SU-DHL-6 (cell line): ENCODE results near the gene TRMT112.

ENCODE experiments used
- CTCF ChIP-seq: fragments of 200-600 bp; sonication (generic); IDR thresholded peaks from one replicate; pipeline ENCODE4 v1.5.1; 2017; ENCODE audit warnings: antibody characterized with exemption, mild to moderate bottlenecking, low read length, moderate library complexity; ENCODE audit not compliant: insufficient read depth, poor library complexity, severe bottlenecking
- EZH2phosphoT487 ChIP-seq: fragments of 200-600 bp; sonication (generic), shearing (Covaris generic); conservative IDR thresholded peaks from 2 replicates; pipeline ENCODE4 v1.6.1; 2018; ENCODE audit warnings: mild to moderate bottlenecking, antibody characterized with exemption, low read length, moderate library complexity, mixed read lengths

- no peak for TF ChIP-seq CTCF
- no peak for TF ChIP-seq EZH2phosphoT487
Observed at GRCh38 chr11:64313491-64314145, 3.7 kb downstream of the TRMT112 start.
